Measurements from ENCODE around the gene ITPR1.

ITPR1 gene

GRCh38 chr3:4492208-4493013 is 737 bp upstream of the ITPR1 start:
- DNase-seq = peak; percentile 59

GRCh38 chr3:4493941-4494894 is 1.1 kb downstream of the ITPR1 start:
- DNase-seq = peak; percentile 24

- no peak for DNase-seq
Measured at GRCh38 chr3:4494895-4495264, 1.7 kb downstream of the ITPR1 start.

- no peak for DNase-seq
Measured at GRCh38 chr3:4495294-4496086, 2.3 kb downstream of the ITPR1 start.

- DNase-seq = no peak
Measured at GRCh38 chr3:4496087-4496452, 2.9 kb downstream of the ITPR1 start.

- no peak for DNase-seq
Measured at GRCh38 chr3:4497005-4497692, 4.0 kb downstream of the ITPR1 start.

GRCh38 chr3:4497843-4498324 is 4.7 kb downstream of the ITPR1 start:
- DNase-seq = no peak

GRCh38 chr3:4498446-4498845 is 5.3 kb downstream of the ITPR1 start:
- no peak for DNase-seq

GRCh38 chr3:4501437-4501836 is 8.3 kb downstream of the ITPR1 start:
- no peak for DNase-seq

- DNase-seq = no peak
Measured at GRCh38 chr3:4501927-4502326, 8.8 kb downstream of the ITPR1 start.

- no peak for DNase-seq
Measured at GRCh38 chr3:4503050-4503449, 9.9 kb downstream of the ITPR1 start.

- no peak for DNase-seq
Measured at GRCh38 chr3:4504340-4505261, 11.5 kb downstream of the ITPR1 start.

GRCh38 chr3:4505688-4506558 is 12.8 kb downstream of the ITPR1 start:
- DNase-seq = no peak

- DNase-seq = no peak
Measured at GRCh38 chr3:4506559-4507023, 13.4 kb downstream of the ITPR1 start.

- DNase-seq = no peak
Measured at GRCh38 chr3:4507024-4507596, 14.0 kb downstream of the ITPR1 start.

- no peak for DNase-seq
Measured at GRCh38 chr3:4508048-4508981, 15.2 kb downstream of the ITPR1 start.

GRCh38 chr3:4509043-4509442 is 15.9 kb downstream of the ITPR1 start:
- DNase-seq = no peak

- DNase-seq = no peak
Measured at GRCh38 chr3:4509983-4510755, 17.0 kb downstream of the ITPR1 start.

Measured in activated naive CD4-positive, alpha-beta T cell treated with anti-CD3 and anti-CD28 coated beads, Interleukin-2, amount 50 U/mL, for 16 hours (primary cell).